Measurements from ENCODE around the gene CDH4. TPM values are rescaled to one million over a fixed set of nuclear protein-coding genes. Genes with fewer than 3 reads are reported as not detected.
A peak's percentile ranks its signal among the peaks of the same experiment; 100 is the strongest.

Gene CDH4
- total and polyA plus RNA-seq, 9 of the 15 experiments (the other 6 are each of a cell fraction or from before 2014, with no cell fraction given) = 0.04 TPM; not detected in 8

- TF ChIP-seq, protein P1, sequence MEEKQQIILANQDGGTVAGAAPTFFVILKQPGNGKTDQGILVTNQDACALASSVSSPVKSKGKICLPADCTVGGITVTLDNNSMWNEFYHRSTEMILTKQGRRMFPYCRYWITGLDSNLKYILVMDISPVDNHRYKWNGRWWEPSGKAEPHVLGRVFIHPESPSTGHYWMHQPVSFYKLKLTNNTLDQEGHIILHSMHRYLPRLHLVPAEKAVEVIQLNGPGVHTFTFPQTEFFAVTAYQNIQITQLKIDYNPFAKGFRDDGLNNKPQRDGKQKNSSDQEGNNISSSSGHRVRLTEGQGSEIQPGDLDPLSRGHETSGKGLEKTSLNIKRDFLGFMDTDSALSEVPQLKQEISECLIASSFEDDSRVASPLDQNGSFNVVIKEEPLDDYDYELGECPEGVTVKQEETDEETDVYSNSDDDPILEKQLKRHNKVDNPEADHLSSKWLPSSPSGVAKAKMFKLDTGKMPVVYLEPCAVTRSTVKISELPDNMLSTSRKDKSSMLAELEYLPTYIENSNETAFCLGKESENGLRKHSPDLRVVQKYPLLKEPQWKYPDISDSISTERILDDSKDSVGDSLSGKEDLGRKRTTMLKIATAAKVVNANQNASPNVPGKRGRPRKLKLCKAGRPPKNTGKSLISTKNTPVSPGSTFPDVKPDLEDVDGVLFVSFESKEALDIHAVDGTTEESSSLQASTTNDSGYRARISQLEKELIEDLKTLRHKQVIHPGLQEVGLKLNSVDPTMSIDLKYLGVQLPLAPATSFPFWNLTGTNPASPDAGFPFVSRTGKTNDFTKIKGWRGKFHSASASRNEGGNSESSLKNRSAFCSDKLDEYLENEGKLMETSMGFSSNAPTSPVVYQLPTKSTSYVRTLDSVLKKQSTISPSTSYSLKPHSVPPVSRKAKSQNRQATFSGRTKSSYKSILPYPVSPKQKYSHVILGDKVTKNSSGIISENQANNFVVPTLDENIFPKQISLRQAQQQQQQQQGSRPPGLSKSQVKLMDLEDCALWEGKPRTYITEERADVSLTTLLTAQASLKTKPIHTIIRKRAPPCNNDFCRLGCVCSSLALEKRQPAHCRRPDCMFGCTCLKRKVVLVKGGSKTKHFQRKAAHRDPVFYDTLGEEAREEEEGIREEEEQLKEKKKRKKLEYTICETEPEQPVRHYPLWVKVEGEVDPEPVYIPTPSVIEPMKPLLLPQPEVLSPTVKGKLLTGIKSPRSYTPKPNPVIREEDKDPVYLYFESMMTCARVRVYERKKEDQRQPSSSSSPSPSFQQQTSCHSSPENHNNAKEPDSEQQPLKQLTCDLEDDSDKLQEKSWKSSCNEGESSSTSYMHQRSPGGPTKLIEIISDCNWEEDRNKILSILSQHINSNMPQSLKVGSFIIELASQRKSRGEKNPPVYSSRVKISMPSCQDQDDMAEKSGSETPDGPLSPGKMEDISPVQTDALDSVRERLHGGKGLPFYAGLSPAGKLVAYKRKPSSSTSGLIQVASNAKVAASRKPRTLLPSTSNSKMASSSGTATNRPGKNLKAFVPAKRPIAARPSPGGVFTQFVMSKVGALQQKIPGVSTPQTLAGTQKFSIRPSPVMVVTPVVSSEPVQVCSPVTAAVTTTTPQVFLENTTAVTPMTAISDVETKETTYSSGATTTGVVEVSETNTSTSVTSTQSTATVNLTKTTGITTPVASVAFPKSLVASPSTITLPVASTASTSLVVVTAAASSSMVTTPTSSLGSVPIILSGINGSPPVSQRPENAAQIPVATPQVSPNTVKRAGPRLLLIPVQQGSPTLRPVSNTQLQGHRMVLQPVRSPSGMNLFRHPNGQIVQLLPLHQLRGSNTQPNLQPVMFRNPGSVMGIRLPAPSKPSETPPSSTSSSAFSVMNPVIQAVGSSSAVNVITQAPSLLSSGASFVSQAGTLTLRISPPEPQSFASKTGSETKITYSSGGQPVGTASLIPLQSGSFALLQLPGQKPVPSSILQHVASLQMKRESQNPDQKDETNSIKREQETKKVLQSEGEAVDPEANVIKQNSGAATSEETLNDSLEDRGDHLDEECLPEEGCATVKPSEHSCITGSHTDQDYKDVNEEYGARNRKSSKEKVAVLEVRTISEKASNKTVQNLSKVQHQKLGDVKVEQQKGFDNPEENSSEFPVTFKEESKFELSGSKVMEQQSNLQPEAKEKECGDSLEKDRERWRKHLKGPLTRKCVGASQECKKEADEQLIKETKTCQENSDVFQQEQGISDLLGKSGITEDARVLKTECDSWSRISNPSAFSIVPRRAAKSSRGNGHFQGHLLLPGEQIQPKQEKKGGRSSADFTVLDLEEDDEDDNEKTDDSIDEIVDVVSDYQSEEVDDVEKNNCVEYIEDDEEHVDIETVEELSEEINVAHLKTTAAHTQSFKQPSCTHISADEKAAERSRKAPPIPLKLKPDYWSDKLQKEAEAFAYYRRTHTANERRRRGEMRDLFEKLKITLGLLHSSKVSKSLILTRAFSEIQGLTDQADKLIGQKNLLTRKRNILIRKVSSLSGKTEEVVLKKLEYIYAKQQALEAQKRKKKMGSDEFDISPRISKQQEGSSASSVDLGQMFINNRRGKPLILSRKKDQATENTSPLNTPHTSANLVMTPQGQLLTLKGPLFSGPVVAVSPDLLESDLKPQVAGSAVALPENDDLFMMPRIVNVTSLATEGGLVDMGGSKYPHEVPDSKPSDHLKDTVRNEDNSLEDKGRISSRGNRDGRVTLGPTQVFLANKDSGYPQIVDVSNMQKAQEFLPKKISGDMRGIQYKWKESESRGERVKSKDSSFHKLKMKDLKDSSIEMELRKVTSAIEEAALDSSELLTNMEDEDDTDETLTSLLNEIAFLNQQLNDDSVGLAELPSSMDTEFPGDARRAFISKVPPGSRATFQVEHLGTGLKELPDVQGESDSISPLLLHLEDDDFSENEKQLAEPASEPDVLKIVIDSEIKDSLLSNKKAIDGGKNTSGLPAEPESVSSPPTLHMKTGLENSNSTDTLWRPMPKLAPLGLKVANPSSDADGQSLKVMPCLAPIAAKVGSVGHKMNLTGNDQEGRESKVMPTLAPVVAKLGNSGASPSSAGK (IDR thresholded peaks at IDR 0.05) = peak; percentile 70
- TF ChIP-seq BRF1 (IDR thresholded peaks at IDR 0.05; ENCODE audit: borderline replicate concordance, extremely low read depth, insufficient read length) (no peak), NR4A1 (CRISPR knock-in tag; IDR thresholded peaks at IDR 0.05) (no peak), NR4A1 (tag; IDR thresholded peaks at IDR 0.05) (no peak), DPF2 (IDR thresholded peaks at IDR 0.05) (peak; percentile 81), MIER1 (IDR thresholded peaks at IDR 0.05; ENCODE audit: low read depth) (no peak), PHF21A (IDR thresholded peaks at IDR 0.05; ENCODE audit: borderline replicate concordance, low read depth) (no peak), NBN (IDR thresholded peaks at IDR 0.05; ENCODE audit: low read depth) (no peak), KDM4B (IDR thresholded peaks at IDR 0.05; ENCODE audit: borderline replicate concordance in 2 of 2, low read depth in 1 of 2) (no peak), DNMT1 (IDR thresholded peaks at IDR 0.05) (no peak), ZNF282 (CRISPR knock-in tag; IDR thresholded peaks at IDR 0.05) (no peak), BHLHE40 (IDR thresholded peaks at IDR 0.05; ENCODE audit: low read length) (0 out of 2 replicates have a peak, but pooled peaks have one; percentile 17), RBM22 (IDR thresholded peaks at IDR 0.05; ENCODE audit: low read depth, low read length, poor library complexity, severe bottlenecking) (no peak), HSF4 (CRISPR knock-in tag; IDR thresholded peaks at IDR 0.05; ENCODE audit: borderline replicate concordance) (no peak), ZNF197 (CRISPR knock-in tag; IDR thresholded peaks at IDR 0.05; ENCODE audit: low read depth) (no peak), ZNF324 (CRISPR knock-in tag; IDR thresholded peaks at IDR 0.05) (no peak)
- TF ChIP-seq, protein P2, sequence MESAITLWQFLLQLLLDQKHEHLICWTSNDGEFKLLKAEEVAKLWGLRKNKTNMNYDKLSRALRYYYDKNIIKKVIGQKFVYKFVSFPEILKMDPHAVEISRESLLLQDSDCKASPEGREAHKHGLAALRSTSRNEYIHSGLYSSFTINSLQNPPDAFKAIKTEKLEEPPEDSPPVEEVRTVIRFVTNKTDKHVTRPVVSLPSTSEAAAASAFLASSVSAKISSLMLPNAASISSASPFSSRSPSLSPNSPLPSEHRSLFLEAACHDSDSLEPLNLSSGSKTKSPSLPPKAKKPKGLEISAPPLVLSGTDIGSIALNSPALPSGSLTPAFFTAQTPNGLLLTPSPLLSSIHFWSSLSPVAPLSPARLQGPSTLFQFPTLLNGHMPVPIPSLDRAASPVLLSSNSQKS (CRISPR knock-in tag; IDR thresholded peaks at IDR 0.05) = no peak
Measured at GRCh38 chr20:61521687-61522420, 269.8 kb downstream of the CDH4 start (continued).
